NCI-H2081 treated with DMSO at 0.1 percent for 48 hours (cell line): ENCODE measurements around the gene CDC5L.
"Not testable (repeated sequence)": the region's sequence is repeated elsewhere in the genome, so short reads cannot be mapped to it uniquely, and the experiment has no call there.

Experiments
- DNase-seq: peaks from one replicate; lab custom pipeline; 2025; lab: John Stamatoyannopoulos, UW

Gene CDC5L

DNA sequence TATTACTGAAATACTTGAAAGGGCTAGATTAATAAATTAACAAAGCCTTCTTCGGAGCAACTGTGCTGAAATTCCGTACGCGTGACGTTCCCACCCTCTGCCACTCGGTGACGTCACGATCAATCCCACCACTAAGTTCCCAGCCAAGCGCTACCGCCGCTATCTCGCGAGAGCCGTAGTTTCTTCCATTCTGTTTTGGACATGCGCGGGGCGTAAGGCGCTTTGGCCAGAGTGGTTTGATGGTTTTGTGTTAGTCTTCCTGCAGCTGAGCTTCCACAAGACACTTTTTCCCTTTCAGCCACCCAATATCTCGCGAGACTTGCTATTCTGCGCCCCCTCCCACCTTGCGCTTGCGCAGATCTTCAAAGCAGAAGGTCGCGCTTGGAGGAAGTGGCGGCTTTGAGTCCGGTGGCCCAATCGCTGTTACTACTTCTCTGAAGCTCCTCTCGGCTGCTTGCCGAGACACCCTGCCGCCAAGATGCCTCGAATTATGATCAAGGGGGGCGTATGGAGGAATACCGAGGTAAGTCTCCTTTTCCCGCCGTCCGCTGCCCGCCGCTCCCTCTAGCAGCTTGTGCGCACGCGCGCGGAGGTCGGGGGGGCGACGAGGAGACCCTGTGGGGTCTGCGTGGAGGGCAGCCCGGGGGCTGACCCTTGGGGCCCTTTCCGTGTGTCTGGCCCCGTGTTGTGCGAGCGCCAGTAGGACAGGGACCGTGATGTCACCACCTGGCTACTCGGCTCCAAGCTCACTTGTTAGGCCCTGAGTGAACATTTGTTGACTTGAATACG lies at the start of gene CDC5L:
TSS of gene CDC5L (plus strand) at position 361 of the 789 bp plus-strand sequence. CDS start at position 479, 118 bp downstream.
- DNase-seq: peak; percentile 95

DNA sequence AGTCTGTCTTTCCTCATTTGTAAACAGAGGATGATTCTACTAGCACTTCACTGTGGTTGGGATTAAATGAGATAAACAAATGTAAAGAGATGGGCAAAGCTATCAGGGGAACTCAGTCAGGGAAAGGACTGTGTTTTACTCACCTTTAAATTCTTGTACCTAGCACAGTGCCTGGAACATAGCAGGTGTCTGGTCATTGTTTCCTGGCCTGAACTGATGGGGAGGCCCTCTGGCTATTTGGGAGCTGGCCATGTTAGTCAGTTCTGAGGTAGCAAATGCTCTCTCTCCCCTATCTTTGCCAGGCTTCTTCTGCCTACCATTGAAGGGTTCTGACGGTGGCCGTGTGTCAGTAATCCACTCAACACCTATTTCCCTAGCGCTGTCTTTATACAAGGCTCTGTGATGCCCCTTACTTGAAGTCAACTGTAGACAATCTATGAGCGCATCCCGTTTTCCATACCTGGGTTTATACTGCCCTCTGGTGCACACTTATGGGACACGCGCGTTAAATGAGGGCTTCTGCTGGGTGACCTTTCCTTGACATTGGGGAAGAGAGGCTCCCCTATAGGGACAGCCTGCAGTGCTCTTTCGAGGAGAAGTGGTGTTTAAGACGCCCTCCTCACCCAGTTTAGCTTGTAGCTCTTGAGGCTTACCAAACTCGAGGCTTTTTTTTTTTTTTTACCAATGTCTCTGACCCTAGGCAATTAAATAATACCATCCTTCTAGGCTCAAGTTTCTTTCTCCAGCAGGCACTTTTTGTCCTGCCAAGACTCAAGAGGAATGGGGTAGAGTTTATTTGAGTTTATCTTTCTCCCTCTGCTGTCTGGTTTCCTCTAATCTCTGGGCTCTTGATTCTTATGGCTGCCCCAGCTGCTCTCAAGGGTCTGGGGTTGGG lies 49.0 kb upstream of the CDC5L start:
- peak; percentile 21 for DNase-seq

DNA sequence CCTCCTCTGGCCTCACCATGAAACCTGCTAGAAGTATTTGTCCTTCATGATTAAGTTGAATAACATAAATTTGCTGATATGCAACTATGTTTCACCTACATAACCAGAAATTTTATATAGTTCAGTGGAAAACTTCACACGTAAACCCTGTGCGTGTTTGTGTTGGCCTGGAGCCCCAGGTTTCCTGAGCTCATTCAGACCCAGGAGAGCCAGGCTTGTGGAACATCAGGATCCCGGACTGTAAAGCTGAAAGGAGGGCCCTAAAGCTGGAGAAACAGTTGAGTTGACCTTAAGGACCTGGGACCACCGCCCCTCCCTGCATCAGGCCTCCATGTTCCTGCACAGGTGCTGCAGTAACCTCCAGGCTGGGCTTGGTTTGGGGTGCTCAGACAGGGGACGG lies 48.2 kb upstream of the CDC5L start:
- DNase-seq: no peak

DNA sequence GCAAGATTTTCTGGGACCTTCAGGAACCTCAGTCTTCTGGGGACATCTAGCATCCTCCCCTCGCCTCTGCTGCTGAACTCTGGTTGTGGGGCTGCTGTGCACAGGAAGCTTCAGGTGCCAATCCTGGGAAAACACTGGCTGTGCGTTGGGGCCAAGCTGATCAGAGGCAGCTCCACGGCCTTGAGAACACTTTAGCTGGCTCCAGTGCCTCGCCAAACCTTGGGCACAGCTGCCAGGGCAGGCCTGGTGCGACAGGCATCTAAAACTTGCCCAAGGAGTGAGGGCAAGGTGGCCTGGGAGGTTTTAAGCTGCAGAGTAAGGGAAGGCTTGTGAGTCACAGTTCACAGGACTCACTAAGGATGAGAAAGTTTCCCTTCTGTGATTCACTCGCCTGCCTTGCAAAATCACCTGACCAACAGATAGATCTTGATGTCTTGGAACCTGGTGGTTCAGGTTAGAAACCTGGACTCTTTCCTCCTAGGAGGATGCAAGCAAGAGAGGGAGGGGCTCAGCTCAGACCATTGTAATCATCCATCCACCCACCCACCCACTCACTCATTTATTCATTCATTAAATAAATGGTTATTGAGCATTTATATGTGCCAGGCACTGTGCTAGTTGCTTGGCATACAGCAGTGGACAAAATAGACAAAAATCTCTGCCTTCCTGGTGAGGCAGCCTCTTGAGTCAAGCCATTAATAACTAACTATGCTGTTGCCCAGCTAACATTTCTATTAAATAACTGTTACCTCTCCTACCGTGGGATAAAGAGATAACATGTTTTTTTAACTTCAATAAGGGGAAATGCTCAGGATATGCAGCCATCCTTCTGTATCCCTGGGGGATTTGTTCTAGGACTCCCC lies 47.5 kb upstream of the CDC5L start:
- DNase-seq: no peak

DNA sequence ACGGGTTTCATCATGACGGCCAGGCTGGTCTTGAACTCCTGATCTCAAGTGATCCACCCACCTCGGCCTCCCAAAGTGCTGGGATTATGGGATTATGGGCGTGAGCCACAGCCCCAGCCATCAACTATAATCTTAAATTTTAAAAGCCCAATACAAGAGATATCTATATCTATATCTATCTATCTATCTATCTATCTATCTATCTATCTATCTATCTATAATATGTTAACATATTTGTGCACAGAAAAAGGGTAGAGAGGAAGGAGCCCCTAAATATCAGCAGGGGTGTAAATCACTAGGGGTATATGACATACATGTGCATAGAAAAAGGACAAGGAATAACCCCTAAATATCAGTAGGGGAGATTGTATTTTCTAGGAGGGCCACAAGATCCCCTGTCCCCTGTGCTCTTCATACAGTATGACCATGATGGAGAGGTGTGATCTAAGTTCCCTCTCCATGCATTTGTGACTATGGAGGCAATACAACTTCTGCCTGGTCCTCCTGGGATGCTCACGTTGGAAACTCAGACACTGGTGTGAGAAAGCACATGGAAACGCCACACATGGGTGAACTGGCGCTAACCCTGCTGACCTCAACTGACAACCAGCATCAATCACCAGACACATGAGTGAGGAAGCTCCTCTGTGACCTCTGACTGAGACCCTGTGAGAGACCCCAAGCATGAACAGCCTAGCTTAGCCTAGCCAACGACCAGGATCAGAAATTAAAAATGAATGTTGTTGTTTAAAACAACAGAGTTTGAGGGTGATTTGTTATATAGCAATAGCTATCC lies 46.2 kb upstream of the CDC5L start:
- no peak for DNase-seq

DNA sequence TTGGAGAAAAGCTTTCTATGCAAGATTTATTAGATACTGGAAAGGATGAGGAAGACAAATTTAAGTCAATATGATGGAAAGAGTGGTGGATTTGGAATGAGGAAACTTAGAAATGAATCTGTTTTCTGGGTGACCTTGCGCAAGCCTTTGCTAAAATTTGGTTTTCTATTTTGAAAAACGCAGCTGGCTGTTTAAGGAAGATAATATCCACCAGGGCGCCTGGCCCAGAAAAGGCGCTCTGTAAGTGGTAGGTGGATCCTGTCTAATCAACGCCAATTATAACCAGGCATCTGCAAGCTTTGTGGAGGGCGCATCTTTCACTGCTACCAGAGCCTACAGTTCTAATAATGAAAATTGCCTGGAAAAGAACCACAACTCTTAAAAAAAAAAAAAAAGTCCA lies 45.5 kb upstream of the CDC5L start:
- no peak for DNase-seq

DNA sequence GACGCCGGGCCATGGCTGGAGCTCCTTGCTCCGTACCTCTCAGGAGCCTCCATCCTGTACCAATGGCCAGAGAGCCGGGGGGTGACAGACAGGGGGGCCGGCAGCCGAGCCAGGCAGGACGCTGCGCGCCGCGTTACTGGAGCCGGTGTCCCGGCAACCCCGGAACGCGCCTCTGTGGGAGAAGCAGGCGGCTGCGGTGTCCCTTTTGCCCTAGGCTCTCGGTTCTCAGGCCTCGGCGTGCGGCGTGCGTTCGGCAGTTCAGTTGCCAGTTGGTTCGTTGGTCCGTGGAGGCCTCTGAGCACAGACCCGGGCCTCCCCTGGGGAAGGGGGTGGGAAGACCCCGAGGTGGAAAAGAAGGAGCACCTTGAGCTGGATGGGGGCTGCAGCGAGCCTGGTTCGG lies 45.0 kb upstream of the CDC5L start, which contains the start of gene SPATS1:
TSS of gene SPATS1 (plus strand) at position 162 of the 400 bp plus-strand sequence. CDS start 446 bp downstream, outside the sequence.
- DNase-seq: no peak

DNA sequence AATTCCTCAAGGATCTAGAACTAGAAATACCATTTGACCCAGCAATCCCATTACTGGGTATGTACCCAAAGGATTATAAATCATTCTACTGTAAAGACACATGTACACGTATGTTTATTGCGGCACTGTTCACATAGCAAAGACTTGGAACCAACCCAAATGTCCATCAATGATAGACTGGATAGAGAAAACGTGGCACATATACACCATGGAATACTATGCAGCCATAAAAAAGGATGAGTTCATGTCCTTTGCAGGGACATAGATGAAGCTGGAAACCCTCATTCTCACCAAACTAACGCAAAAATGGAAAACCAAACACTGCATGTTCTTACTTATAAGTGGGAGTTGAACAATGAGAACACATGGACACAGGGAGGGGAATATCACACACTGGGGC lies 40.7 kb upstream of the CDC5L start:
- not testable (repeated sequence) for DNase-seq

DNA sequence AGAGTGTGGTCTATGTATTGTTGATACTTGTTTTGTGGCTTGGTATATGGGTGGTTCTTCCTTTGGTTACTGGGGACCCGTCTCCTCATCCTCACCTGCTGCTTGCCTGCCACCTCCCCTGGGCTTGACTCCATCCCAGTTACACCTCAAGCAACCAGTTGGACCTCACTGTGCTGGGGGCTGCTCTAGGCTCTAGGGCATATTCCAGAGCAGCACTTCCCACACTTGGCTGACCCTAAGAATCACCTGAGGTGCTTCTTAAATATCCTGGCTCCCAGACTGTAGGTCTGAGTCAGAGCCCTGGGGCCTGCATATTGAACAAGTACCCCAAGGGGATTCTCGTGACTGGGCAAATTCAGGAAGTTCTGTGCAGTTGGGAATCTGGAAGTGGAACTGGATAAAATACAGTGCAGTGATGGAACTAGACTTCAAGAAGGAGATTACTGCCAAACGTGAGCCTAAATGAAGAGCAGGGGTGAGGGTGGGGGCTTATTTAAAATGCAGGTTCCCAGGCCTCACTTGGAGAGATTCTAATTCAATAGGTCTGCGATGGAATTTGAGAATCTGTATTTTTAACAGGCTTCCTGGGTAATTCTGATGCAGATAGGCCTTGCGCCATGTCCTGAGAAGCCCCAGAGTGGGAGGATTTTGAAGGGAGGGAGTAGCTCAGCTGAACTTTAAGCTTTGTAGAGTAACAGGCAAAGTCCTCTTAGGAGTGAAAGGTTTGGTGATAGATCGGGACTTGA lies 37.4 kb upstream of the CDC5L start:
- DNase-seq: no peak

DNA sequence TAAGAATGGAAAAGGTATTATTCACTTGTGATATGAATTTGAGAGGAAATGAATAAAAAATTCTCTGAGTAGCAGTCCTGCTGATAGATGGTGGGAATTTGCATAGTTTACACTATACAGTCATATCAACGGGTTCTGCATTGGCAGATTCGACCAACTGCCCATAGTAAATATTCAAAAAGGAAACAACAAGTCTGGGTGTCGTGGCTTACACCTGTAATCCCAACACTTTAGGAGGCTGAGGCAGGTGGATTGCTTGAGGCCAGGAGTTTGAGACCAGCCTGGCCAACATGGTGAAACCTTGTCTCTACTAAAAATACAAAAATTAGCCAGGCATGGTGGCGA lies 36.9 kb upstream of the CDC5L start:
- DNase-seq: not testable (repeated sequence)

DNA sequence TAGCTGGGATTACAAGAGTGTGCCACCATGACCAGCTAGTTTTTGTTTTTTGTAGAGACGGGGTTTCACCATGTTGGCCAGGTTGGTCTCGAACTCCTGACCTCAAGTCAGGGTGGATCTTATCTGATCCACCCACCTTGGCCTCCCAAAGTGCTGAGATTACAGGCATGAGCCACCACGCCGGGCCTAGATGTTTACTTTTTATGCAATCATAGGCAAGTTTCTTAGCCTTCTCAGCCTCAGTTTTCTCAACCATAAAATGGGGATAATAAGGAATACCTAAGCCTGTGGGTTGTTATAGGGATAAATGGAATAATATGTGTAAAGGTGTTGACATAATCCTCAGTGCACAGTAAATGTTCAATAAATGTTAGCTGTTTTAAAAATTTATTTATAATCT lies 35.2 kb upstream of the CDC5L start:
- no peak for DNase-seq

DNA sequence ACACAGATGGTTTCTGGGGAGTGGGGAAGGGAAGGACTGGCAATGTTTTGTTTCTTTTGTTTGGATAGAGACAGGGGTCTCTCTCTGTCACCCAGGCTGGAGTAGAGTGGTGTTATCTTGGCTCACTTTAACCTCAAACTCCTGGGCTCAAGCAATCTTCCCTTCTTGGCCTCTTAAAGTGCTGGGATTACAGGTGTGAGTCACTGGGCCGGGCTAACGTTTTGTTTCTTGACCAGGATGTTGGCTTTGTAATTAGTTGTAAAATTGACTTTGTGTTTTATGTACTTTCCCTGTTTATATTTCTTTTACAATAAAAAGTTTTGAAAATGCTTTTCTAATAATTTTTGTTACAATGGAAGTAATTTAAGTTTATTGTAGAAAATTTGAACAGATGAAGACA lies 34.2 kb upstream of the CDC5L start:
- no peak for DNase-seq

DNA sequence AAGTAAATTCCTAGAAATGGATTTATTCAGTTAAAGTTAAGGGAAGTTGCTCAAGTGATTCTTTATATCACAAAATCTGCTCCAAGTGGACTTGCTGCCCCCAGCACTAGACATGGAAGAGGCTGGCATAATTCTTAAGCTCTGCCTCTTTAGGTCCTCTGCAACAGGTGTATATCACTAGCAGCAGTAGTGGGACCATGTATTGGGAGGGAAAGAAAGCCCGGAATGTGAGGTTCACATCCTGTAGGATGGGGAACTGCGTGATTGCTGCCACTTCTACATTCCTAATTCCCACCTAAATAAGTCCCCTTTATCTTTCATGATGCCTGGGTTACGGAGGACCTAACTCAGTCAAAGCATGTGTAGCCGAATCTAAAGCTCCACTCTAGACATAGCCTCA lies 31.9 kb upstream of the CDC5L start:
- DNase-seq: no peak

DNA sequence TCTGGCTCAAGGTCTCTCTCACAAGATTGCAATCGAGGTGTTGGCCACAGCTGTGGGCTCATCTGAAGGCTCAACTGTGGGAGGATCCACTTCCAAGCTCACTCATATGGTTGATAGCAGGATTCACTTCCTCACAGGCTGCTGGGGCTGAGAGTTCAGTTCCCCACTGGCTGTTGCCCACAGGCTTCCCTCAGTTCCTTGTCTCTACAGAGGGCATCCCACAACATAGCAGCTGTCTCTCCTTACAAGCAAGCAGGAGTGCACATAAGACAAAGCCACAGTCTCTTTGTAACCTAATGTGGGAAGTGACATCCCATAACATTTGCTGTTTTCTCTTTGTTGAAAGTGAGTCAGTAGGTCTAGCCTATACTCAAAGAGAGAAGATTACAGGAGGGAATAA lies 31.0 kb upstream of the CDC5L start:
- DNase-seq: no peak

DNA sequence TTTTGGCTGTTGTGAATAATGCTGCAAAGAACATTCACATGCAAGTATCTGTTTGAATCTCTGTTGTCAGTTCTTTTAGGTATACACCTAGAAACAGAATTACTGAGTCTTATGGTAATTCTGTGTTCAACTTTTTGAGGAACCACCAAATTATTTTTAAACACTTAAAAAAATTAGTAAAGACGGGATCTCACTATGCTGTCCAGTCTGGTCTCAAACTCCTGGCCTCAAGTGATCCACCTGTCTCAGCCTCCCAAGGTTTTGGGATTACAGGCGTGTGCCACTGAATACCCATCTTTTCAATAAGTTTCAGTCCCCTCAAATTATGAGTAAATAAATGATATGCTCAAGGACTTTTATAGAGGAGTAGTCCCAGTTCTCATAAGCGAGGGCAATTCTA lies 27.5 kb upstream of the CDC5L start:
- DNase-seq: no peak

DNA sequence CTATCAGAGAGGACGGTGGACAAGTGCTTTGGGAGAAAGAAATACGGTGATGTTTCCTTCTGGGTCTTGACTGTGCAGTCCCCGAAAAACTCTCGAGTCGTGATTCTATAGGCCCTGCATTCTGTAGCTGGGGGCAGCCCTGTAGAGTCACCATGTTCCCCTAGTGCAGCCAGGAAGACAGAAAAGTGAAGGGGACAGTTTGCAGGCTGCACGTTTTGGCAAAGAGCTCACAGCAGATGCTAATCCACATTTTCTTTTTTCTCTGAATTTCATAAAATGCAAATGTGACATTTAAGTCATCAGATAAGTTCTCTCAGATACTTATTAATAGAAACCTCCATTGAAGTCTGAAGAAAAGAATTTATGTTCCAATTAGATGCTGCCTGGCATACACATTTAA lies 25.6 kb upstream of the CDC5L start:
- no peak for DNase-seq

DNA sequence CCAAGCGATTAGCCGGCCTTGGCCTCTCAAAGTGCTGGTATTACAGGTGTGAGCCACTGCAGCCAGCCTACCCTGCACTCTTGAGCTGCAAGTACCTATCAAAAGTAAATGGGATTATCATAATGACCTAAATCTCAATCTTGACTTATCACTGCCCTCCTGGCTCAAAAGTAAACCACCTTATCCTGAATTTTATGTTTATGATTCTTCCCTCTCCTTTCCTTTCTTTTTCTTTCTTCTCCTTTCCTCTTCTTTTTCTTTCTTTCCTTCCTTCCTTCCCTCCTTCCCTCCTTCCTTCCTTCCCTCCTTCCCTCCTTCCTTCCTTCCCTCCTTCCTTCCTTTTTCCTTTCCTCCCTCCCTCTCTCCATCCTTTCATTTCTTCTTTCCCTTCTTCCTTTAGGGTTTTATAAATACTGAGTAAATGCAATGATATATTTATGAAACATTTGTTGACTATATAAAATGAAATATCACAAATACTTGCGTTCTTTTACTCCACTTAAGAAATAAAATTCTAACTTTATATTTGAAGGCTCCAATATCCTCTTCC lies 24.1 kb upstream of the CDC5L start:
- DNase-seq: no peak

DNA sequence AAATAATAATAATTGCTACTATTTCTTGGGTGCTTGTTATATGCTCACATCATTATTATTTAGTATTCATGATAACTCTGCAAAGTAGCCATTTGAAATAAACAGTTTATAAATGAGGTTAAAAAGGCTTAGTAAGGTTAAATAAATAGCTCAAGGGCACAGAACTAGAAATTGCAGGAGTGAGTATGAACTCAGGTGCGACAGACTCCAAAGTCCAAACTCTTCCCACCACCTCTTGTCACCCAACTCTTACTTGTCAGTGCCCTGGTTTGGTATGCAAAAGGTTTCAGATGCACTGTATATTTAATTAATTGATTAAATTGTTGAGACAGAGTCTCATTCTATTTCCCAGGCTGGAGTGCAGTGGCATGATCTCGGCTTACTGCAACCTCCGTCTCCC lies 20.7 kb upstream of the CDC5L start:
- no peak for DNase-seq

DNA sequence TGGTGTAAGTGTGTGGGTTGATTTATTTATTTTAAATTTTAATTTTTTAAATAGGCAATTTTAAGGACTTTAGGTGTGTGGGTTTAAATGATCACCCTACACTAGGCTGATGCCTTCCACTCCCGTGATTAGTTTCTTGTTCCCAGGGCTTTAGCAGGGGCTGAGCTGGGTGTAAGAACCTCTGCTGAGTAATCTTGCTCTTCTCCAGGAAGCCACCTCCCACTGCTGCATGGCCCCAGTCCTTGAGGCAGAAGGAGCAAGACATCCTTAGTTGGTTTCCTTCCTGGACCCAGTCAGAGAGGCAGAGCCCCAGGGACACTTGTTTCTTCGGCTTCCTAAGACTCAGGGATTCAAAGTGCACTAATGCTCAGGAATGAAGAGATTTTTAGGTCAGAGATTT lies 19.8 kb upstream of the CDC5L start:
- DNase-seq: no peak

DNA sequence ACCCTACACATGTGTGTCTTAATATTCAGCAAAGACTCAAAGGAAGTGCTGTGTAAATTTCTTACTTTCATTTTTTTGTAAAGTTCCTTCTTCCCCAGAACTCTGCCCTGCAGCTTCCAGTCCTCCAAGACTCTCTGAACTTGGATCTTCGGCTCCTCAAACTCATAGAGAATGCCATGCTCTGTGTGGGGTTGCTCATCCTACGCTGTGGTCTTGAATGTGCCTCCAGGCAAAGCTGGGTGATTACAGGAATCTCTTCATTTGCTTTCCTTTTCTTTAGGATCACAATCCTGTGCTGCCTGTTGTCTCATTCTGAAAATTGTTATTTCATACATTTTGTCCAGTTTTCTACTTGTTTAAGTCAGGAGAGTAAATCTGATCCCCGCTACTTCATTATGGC lies 14.5 kb upstream of the CDC5L start:
- DNase-seq: no peak
